ENCODE results near the gene SLC46A2. TPM values are rescaled to one million over a fixed set of nuclear protein-coding genes. Genes with fewer than 3 reads are reported as not detected.

SLC46A2 gene
- total RNA-seq, 1 donor from 2014 or later = not detected

DNA sequence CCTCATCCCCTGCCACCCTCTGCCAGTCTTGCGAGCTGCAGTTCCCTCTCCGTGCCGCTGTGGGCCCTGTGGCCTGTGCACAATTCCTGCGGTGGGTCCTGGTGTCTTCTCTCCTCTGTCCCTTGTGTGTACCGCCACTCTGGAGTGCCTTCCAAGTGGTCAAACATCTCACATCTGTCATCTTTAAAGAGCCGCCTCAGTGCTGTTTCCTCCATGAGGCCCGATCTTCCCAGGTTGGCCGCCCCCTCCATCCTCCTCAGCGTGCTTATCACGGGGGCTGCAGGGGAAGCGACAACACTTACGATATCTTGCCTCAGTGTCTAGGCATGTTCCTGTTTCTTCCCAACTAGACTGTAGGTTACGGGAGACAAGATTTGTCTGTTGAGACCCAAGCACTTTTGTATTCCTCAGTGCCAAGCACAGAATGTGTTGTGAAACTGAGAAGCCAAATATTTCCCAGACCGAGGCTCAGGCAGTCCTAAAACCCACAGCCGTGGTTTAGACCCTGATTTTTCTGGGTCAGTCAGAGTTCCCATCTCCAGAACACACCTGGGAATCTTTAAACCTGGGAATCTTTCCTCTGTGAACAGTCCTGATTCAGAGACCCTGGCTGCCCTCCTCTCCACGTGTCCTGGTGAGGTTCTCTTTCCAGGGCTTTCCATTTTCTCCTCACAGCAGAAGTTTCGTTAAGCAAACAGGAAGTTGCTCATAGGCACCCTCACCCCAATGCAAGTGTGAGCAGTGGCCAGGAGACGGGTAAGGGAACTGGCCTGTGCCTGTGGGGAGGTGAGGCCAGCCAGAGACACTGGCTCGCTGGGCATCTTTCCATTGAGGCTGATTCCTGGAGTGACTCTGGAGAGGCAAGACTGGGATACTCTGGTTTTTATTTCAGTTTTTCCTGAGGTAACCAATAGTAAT is 28.8 kb downstream of the SLC46A2 start:
- peaks cover 3% of the 10 kb centered on the region for H3K27me3 Mint-ChIP-seq
- no peak overlapping the region for H3K27ac Mint-ChIP-seq

GRCh38 chr9:112861155-112861554 is 29.5 kb downstream of the SLC46A2 start:
- Mint-ChIP-seq H3K4me1 (ENCODE audit: low read depth) (peaks cover 21% of the 10 kb centered on the region), H3K27me3 (peaks cover 3% of the 10 kb centered on the region), H3K9me3 (ENCODE audit: low read depth) (no peaks in the 10 kb centered on the region), H3K27ac (no peak overlapping the region), H3K4me3 (ENCODE audit: low read depth) (no peak overlapping the region), H3K36me3 (ENCODE audit: insufficient read depth) (peaks cover 6% of the 10 kb centered on the region)
- TF ChIP-seq, protein P1, sequence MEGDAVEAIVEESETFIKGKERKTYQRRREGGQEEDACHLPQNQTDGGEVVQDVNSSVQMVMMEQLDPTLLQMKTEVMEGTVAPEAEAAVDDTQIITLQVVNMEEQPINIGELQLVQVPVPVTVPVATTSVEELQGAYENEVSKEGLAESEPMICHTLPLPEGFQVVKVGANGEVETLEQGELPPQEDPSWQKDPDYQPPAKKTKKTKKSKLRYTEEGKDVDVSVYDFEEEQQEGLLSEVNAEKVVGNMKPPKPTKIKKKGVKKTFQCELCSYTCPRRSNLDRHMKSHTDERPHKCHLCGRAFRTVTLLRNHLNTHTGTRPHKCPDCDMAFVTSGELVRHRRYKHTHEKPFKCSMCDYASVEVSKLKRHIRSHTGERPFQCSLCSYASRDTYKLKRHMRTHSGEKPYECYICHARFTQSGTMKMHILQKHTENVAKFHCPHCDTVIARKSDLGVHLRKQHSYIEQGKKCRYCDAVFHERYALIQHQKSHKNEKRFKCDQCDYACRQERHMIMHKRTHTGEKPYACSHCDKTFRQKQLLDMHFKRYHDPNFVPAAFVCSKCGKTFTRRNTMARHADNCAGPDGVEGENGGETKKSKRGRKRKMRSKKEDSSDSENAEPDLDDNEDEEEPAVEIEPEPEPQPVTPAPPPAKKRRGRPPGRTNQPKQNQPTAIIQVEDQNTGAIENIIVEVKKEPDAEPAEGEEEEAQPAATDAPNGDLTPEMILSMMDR (IDR thresholded peaks at IDR 0.05; ENCODE audit: unreplicated experiment) = no peak
- DNase-seq (ENCODE audit: low spot score, unreplicated experiment) = no peak

More for the DNA sequence above, 28.8 kb downstream of the SLC46A2 start:
- TF ChIP-seq, protein P1 (IDR thresholded peaks at IDR 0.05; ENCODE audit: unreplicated experiment) = no peak
- Mint-ChIP-seq H3K36me3 (ENCODE audit: insufficient read depth) (peaks cover 6% of the 10 kb centered on the region), H3K4me1 (ENCODE audit: low read depth) (peaks cover 16% of the 10 kb centered on the region), H3K9me3 (ENCODE audit: low read depth) (no peaks in the 10 kb centered on the region), H3K4me3 (ENCODE audit: low read depth) (no peak overlapping the region)
- no peak for DNase-seq (ENCODE audit: low spot score, unreplicated experiment)

GRCh38 chr9:112860451-112860850 is 30.2 kb downstream of the SLC46A2 start:
- Mint-ChIP-seq H3K9me3 (ENCODE audit: low read depth) (no peaks in the 10 kb centered on the region), H3K27ac (no peak overlapping the region), H3K4me3 (ENCODE audit: low read depth) (no peak overlapping the region), H3K36me3 (ENCODE audit: insufficient read depth) (peaks cover 3% of the 10 kb centered on the region), H3K27me3 (peaks cover 4% of the 10 kb centered on the region), H3K4me1 (ENCODE audit: low read depth) (peaks cover 24% of the 10 kb centered on the region)
- TF ChIP-seq, protein P1 (IDR thresholded peaks at IDR 0.05; ENCODE audit: unreplicated experiment) = no peak
- DNase-seq (ENCODE audit: low spot score, unreplicated experiment) = no peak

GRCh38 chr9:112858625-112859147 is 32.0 kb downstream of the SLC46A2 start:
- Mint-ChIP-seq H3K36me3 (ENCODE audit: insufficient read depth) (peaks cover 2% of the 10 kb centered on the region), H3K27ac (no peak overlapping the region), H3K4me1 (ENCODE audit: low read depth) (peaks cover 24% of the 10 kb centered on the region), H3K9me3 (ENCODE audit: low read depth) (no peaks in the 10 kb centered on the region), H3K27me3 (peaks cover 10% of the 10 kb centered on the region), H3K4me3 (ENCODE audit: low read depth) (no peak overlapping the region)
- TF ChIP-seq, protein P1 (IDR thresholded peaks at IDR 0.05; ENCODE audit: unreplicated experiment) = no peak
- DNase-seq (ENCODE audit: low spot score, unreplicated experiment) = no peak

DNA sequence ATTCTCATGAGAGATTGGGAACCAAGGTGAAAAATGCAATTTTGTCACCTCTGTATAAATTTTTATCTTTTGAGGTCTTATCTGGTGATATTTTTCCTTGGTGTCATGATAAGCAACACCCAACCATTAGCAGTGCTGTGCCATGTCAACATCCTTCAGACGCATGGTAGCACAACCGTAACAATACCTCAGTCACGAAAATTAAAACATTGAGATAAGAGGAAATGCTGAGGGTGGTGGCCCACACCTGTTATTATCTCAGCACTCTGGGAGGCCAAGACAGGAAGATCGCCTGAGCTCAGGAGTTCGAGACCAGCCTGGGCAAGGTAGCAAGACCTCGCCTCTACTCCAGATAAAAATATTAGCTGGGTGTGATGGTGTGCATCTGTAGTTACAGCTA is 32.7 kb downstream of the SLC46A2 start:
- DNase-seq (ENCODE audit: low spot score, unreplicated experiment) = no peak

More for the DNA sequence above, 32.7 kb downstream of the SLC46A2 start:
- Mint-ChIP-seq H3K27ac (no peak overlapping the region), H3K36me3 (ENCODE audit: insufficient read depth) (peaks cover 2% of the 10 kb centered on the region), H3K27me3 (peaks cover 10% of the 10 kb centered on the region), H3K4me1 (ENCODE audit: low read depth) (peaks cover 24% of the 10 kb centered on the region), H3K4me3 (ENCODE audit: low read depth) (no peak overlapping the region), H3K9me3 (ENCODE audit: low read depth) (no peaks in the 10 kb centered on the region)
- TF ChIP-seq, protein P1 (IDR thresholded peaks at IDR 0.05; ENCODE audit: unreplicated experiment) = no peak
